Body of pancreas (tissue), 4 donors: ENCODE measurements around the gene TESK2. TPM values are rescaled to one million over a fixed set of nuclear protein-coding genes. Genes with fewer than 3 reads are reported as not detected.

Source experiments
- ATAC-seq: fragments of 150-250 bp; one replicate; pipeline ENCODE4 v1.9.1; 2016
- DNase-seq, 4 donors: peaks; one replicate each; pipeline ENCODE4 v3.0.0-alpha.2; 2019
- H3K27ac ChIP-seq, 4 donors: fragments of 200-600 bp; sonication (generic); 1 replicate in 3 of 4; 2 replicates in 1 of 4; pipeline versions ENCODE4 v1.5.1 to v1.6.1; 2016 to 2019; ENCODE audit warnings: mild to moderate bottlenecking in 1 of 4, mixed read lengths in 1 of 4, moderate library complexity in 1 of 4
- H3K27me3 ChIP-seq, 2 donors: fragments of 200-600 bp; sonication (generic); one replicate each; pipeline ENCODE4 v1.6.0; 2016; ENCODE audit warnings: mild to moderate bottlenecking in 1 of 2
- H3K36me3 ChIP-seq, 2 donors: fragments of 200-600 bp; sonication (generic); replicated peaks in 1 of 2; 2 replicates each; pipeline ENCODE4 v1.5.1; 2016; ENCODE audit warnings: low read depth in 2 of 2; ENCODE audit not compliant: insufficient read depth in 1 of 2
- H3K4me1 ChIP-seq: fragments of 200-600 bp; sonication (generic); one replicate; pipeline ENCODE4 v1.6.0; 2016
- H3K4me3 ChIP-seq, 2 donors: fragments of 200-600 bp; sonication (generic); 1 replicate in 1 of 2; 2 replicates in 1 of 2; pipeline ENCODE4 v1.5.1; 2016 to 2019
- H3K9me3 ChIP-seq, 3 donors: fragments of 200-600 bp; sonication (generic); 1 replicate in 2 of 3; 2 replicates in 1 of 3; pipeline ENCODE4 v1.5.1; 2016
- POLR2A ChIP-seq, 3 donors: fragments of 450-650 bp; IDR thresholded peaks; one replicate each; pipeline ENCODE4 v1.6.1; 2016; ENCODE audit warnings: antibody characterized with exemption in 3 of 3, mild to moderate bottlenecking in 2 of 3
- WGBS, 2 donors: methylation state at CpG; one replicate each; pipeline ENCODE4 v1.1.5; 2017; 5-methylcytosine and 5-hydroxymethylcytosine counted together
- intact Hi-C: fragments of 100-400 bp; cut with DNase I; formaldehyde crosslinking; loops from one replicate; pipeline ENCODE4 v1.15.1; 2023
- total RNA-seq, 2 donors: library from RNA; depleted of rRNA; stranded (reverse); fragments of >200 nt; gene quantifications; one replicate each; pipeline ENCODE4 v1.1.0, GENCODE V29; 2016
- TF ChIP-seq, protein P1 (sequence below), 7 experiments: fragments of 450-650 bp in 4 of 7; fragments of 200-600 bp in 3 of 7; sonication (generic) in 3 of 7; IDR thresholded peaks; one replicate each; pipeline ENCODE4 v1.5.1; 2016 to 2019; ENCODE audit warnings: antibody characterized with exemption in 7 of 7

Gene TESK2
- total RNA-seq, 2 donors from 2014 or later = 0.33 to 3.6 TPM

DNA sequence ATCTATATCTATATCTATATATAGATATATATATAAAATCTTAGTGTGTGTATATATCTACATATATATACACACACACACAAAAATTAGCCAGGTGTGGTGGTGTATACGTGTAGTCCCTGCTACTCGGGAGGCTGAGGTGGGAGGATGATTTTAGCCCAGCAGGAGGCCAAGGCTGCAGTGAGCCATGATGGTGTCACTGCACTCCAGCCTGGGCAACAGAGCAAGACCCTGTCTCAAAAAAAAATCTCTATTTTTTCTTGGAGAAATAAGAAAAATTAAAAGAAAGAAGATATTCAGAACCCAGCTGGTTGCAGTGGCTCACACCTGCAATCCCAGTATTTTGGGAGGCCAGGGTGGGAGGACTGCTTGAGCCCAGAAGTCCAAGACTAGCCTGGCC lies 85.3 kb downstream of the TESK2 start:
- no peak for TF ChIP-seq POLR2A (IDR thresholded peaks at IDR 0.05)
- TF ChIP-seq, protein P1, sequence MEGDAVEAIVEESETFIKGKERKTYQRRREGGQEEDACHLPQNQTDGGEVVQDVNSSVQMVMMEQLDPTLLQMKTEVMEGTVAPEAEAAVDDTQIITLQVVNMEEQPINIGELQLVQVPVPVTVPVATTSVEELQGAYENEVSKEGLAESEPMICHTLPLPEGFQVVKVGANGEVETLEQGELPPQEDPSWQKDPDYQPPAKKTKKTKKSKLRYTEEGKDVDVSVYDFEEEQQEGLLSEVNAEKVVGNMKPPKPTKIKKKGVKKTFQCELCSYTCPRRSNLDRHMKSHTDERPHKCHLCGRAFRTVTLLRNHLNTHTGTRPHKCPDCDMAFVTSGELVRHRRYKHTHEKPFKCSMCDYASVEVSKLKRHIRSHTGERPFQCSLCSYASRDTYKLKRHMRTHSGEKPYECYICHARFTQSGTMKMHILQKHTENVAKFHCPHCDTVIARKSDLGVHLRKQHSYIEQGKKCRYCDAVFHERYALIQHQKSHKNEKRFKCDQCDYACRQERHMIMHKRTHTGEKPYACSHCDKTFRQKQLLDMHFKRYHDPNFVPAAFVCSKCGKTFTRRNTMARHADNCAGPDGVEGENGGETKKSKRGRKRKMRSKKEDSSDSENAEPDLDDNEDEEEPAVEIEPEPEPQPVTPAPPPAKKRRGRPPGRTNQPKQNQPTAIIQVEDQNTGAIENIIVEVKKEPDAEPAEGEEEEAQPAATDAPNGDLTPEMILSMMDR (IDR thresholded peaks at IDR 0.05) = no peak
- DNase-seq (no peak), ATAC-seq (no peak)
- H3K36me3 ChIP-seq = no peaks in the 10 kb centered on the region
- intact Hi-C loops = no loop called here
- no peaks in the 10 kb centered on the region for H3K4me1 ChIP-seq
- no peaks in the 10 kb centered on the region for H3K27me3 ChIP-seq
- H3K4me3 ChIP-seq = no peak overlapping the region
- H3K27ac ChIP-seq = no peak overlapping the region
- no peaks in the 10 kb centered on the region for H3K9me3 ChIP-seq
- WGBS, 2 donors = 90 to 97% methylated on average over 2 of the region's 2 CpGs

DNA sequence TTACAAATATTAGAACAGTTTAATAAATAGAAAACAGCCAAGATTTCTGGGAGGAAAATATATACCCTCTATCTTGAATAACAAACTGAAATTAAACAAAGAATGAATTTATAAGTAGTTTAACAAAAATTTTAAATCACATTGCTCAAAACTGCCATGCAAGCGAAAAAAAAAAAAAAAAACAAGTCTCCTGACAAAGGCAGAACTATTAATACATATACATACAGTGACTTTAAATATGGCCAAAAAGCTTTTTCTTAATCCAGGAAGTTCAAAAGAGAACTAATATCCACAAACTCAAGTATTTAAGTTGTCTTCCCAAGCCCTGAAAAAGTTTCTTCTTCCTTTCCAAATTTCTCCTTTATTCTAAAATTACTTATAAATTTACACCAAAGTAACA lies 87.2 kb downstream of the TESK2 start:
- intact Hi-C loops = no loop called here
- WGBS, 2 donors = 72 to 84% methylated on average over 1 of the region's 1 CpG
- no peak overlapping the region for H3K4me3 ChIP-seq
- no peak overlapping the region for H3K27ac ChIP-seq
- ATAC-seq = no peak
- no peaks in the 10 kb centered on the region for H3K4me1 ChIP-seq
- no peaks in the 10 kb centered on the region for H3K36me3 ChIP-seq
- TF ChIP-seq, protein P1 (IDR thresholded peaks at IDR 0.05) = no peak
- no peak for TF ChIP-seq POLR2A (IDR thresholded peaks at IDR 0.05)
- H3K27me3 ChIP-seq = no peaks in the 10 kb centered on the region
- no peaks in the 10 kb centered on the region for H3K9me3 ChIP-seq
- DNase-seq = no peak

- DNase-seq = no peak
- H3K27ac ChIP-seq = no peak overlapping the region
Measured at GRCh38 chr1:45403298-45403697, 87.7 kb downstream of the TESK2 start.

GRCh38 chr1:45401524-45401923 lies 89.4 kb downstream of the TESK2 start:
- Histone ChIP-seq H3K4me1 (no peaks in the 10 kb centered on the region), H3K27ac (no peak overlapping the region), H3K27me3 (no peaks in the 10 kb centered on the region), H3K9me3 (no peaks in the 10 kb centered on the region), H3K36me3 (no peaks in the 10 kb centered on the region), H3K4me3 (no peak overlapping the region)
- ATAC-seq = no peak
- intact Hi-C loops = no loop called here
- 74 to 86% methylated on average over 2 of the region's 2 CpGs for WGBS, 2 donors
- no peak for TF ChIP-seq POLR2A (IDR thresholded peaks at IDR 0.05)
- TF ChIP-seq, protein P1 (IDR thresholded peaks at IDR 0.05) = no peak
- no peak for DNase-seq

More at GRCh38 chr1:45403298-45403697, 87.7 kb downstream of the TESK2 start:
- WGBS, 2 donors = 50 to 61% methylated on average over 3 of the region's 3 CpGs
- Histone ChIP-seq H3K9me3 (no peaks in the 10 kb centered on the region), H3K36me3 (no peaks in the 10 kb centered on the region), H3K4me3 (no peak overlapping the region), H3K4me1 (no peaks in the 10 kb centered on the region), H3K27me3 (no peaks in the 10 kb centered on the region)
- TF ChIP-seq POLR2A (IDR thresholded peaks at IDR 0.05) = no peak
- TF ChIP-seq, protein P1 (IDR thresholded peaks at IDR 0.05) = no peak
- intact Hi-C loops = no loop called here
- ATAC-seq = no peak

DNA sequence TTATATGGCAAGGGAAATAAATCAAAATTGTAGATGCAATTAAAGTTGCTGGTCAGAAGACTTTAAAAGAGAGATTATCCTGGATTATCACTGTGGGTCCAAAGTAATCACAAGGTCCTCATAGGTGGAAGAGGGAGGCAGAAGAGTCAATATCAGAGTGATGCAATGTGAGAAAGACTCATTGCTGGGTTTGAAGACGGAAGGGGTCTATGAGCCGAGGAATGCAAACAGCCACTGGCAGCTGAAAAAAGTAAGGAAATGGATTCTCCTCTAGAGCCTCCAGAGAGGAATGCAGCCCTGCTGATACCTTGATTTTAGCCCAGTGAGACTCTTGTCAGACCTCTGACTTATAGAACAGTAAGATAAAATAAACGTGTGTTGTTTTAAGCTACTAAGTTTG lies 90.9 kb downstream of the TESK2 start:
- TF ChIP-seq, protein P1 (IDR thresholded peaks at IDR 0.05) = no peak
- no peak for TF ChIP-seq POLR2A (IDR thresholded peaks at IDR 0.05)
- H3K27ac ChIP-seq = no peak overlapping the region
- H3K36me3 ChIP-seq = no peaks in the 10 kb centered on the region
- intact Hi-C loops = no loop called here
- no peaks in the 10 kb centered on the region for H3K4me1 ChIP-seq
- no peaks in the 10 kb centered on the region for H3K9me3 ChIP-seq
- 82 to 88% methylated on average over 3 of the region's 3 CpGs for WGBS, 2 donors
- no peaks in the 10 kb centered on the region for H3K27me3 ChIP-seq
- DNase-seq = no peak
- ATAC-seq = no peak
- no peak overlapping the region for H3K4me3 ChIP-seq
